ENCODE data around the gene BTBD9.
A peak's percentile ranks its signal among the peaks of the same experiment; 100 is the strongest.

The BTBD9 gene

DNA sequence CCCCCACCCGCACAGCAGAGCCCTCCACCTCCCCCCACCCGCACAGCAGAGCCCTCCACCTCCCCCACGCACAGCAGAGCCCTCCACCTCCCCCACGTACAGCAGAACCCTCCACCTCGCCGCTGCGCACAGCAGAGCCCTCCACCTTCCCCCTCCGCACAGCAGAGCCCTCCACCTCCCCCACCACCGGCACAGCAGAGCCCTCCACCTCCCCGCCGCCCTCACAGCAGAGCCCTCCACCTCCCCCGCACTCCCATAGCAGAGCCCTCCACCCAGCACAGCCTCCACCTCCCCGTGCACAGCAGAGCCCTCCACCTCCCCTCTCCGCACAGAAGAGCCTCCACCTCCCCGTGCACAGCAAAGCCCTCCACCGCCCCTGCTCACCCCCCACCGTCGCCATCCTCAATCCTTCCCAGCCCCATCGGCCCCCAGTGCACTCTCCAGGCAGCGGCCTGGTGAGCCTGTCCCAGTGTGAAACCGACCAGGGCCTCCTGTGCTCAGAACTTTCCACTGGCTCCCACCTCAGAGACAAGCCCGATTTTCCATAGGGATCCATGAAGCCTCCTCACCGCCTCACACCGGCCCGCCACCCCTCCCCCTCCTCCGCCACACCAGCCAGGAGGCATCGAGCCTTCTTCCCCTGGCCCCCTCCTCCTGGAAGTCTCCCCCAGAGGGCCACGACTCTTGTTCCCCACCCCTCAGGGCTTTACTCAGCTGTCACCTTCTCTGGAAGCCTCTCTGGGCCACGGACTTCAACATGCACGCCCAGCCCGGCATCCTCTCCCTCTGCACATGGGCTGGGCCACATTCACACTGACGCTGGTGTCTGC is 473.1 kb downstream of the BTBD9 start:
- no peak overlapping the region for H2BK120ac ChIP-seq (ENCODE audit: low read depth, low read length)
- DNase-seq: no peak
- H3K4me3 ChIP-seq (ENCODE audit: insufficient read depth in 1 of 2, low read depth in 1 of 2, low read length in 2 of 2): no peak overlapping the region
- no peak overlapping the region for H3K4me2 ChIP-seq (ENCODE audit: low read length, poor library complexity, severe bottlenecking)
- no peak overlapping the region for H3K9ac ChIP-seq (ENCODE audit: low read length)
- no peak overlapping the region for H3K23ac ChIP-seq (ENCODE audit: low read length in 2 of 2)
- H3K4me1 ChIP-seq (ENCODE audit: control insufficient read depth, insufficient read depth, low read depth, low read length): peaks cover 14% of the 10 kb centered on the region
- peak overlapping the region in 1 of 2 experiments; percentile 29 for H3K18ac ChIP-seq (ENCODE audit: low read depth in 1 of 2, low read length in 2 of 2)
- peaks cover 3% of the 10 kb centered on the region for H3K79me1 ChIP-seq (replicated peaks; ENCODE audit: low read length, poor library complexity, severe bottlenecking)
- H3K27ac ChIP-seq (ENCODE audit: low read length, poor library complexity, severe bottlenecking): no peak overlapping the region
- H4K8ac ChIP-seq (ENCODE audit: low read length): no peak overlapping the region
- no peaks in the 10 kb centered on the region for H3K9me3 ChIP-seq (ENCODE audit: control insufficient read depth, low read length)
- no peak overlapping the region for H2BK15ac ChIP-seq (ENCODE audit: low read depth, poor library complexity, severe bottlenecking)
- no peak overlapping the region for H2AFZ ChIP-seq (ENCODE audit: low read depth, low read length)
- H2BK12ac ChIP-seq (ENCODE audit: low read length in 2 of 2): peak overlapping the region in 1 of 2 experiments; percentile 33
- no peak overlapping the region for H3K4ac ChIP-seq (ENCODE audit: low read depth in 1 of 2, low read length in 2 of 2)
- WGBS: 87% methylated on average over 29 of the region's 32 CpGs
- H3K36me3 ChIP-seq (ENCODE audit: control insufficient read depth in 1 of 2, insufficient read depth in 2 of 2, low read depth in 1 of 2, low read length in 2 of 2): peaks cover 0 to 26% of the 10 kb centered on the region in 2 experiments
- no peak overlapping the region for H2AK5ac ChIP-seq (ENCODE audit: low read length, severe bottlenecking)
- no peak overlapping the region for H4K91ac ChIP-seq (ENCODE audit: low read length)
- H2BK5ac ChIP-seq (ENCODE audit: low read depth, low read length, poor library complexity, severe bottlenecking): no peak overlapping the region
- no peak overlapping the region for H3K14ac ChIP-seq (ENCODE audit: low read length in 2 of 2)
- H3K27me3 ChIP-seq (ENCODE audit: control insufficient read depth in 1 of 2, insufficient read depth in 1 of 2, low read length in 2 of 2): no peaks in the 10 kb centered on the region

DNA sequence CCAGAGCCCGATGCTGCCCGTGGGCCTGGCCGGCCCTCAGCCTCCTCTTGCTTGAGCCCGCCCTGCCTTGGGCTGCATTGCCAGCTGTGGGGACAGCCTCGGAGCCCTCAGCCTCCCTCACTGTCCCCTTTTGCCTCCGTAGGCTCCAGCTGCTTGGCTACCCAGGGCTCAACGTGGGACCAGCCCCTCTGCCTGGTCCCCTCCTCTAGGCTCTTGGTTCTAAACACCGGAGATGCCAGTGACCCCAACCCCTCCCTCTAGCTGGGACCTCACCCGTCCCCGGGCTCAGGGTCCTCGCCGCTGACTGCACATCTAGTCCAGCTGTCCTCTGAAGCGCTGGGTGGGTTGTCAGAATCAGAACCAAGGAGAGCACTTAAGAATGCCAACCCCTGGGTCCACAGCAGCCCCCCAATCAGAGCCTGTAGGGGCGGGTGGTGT is 475.0 kb downstream of the BTBD9 start:
- no peak overlapping the region for H2AFZ ChIP-seq (ENCODE audit: low read depth, low read length)
- H2BK5ac ChIP-seq (ENCODE audit: low read depth, low read length, poor library complexity, severe bottlenecking): no peak overlapping the region
- H3K14ac ChIP-seq (ENCODE audit: low read length in 2 of 2): no peak overlapping the region
- H3K9ac ChIP-seq (ENCODE audit: low read length): peak overlapping the region; percentile 83
- peak overlapping the region in 1 of 2 experiments; percentile 37 for H3K4me3 ChIP-seq (ENCODE audit: insufficient read depth in 1 of 2, low read depth in 1 of 2, low read length in 2 of 2)
- WGBS: 97% methylated on average over 14 of the region's 14 CpGs
- no peak overlapping the region for H2AK5ac ChIP-seq (ENCODE audit: low read length, severe bottlenecking)
- H3K27me3 ChIP-seq (ENCODE audit: control insufficient read depth in 1 of 2, insufficient read depth in 1 of 2, low read length in 2 of 2): no peaks in the 10 kb centered on the region
- peaks cover 5% of the 10 kb centered on the region for H3K4me1 ChIP-seq (ENCODE audit: control insufficient read depth, insufficient read depth, low read depth, low read length)
- no peak overlapping the region for H3K4me2 ChIP-seq (ENCODE audit: low read length, poor library complexity, severe bottlenecking)
- no peak for DNase-seq
- peaks cover 15 to 34% of the 10 kb centered on the region in 2 experiments for H3K36me3 ChIP-seq (ENCODE audit: control insufficient read depth in 1 of 2, insufficient read depth in 2 of 2, low read depth in 1 of 2, low read length in 2 of 2)
- H2BK120ac ChIP-seq (ENCODE audit: low read depth, low read length): no peak overlapping the region
- no peak overlapping the region for H3K23ac ChIP-seq (ENCODE audit: low read length in 2 of 2)
- H4K8ac ChIP-seq (ENCODE audit: low read length): no peak overlapping the region
- peaks cover 8% of the 10 kb centered on the region for H3K79me1 ChIP-seq (replicated peaks; ENCODE audit: low read length, poor library complexity, severe bottlenecking)
- H2BK15ac ChIP-seq (ENCODE audit: low read depth, poor library complexity, severe bottlenecking): no peak overlapping the region
- no peaks in the 10 kb centered on the region for H3K9me3 ChIP-seq (ENCODE audit: control insufficient read depth, low read length)
- H2BK12ac ChIP-seq (ENCODE audit: low read length in 2 of 2): no peak overlapping the region
- H4K91ac ChIP-seq (ENCODE audit: low read length): no peak overlapping the region
- no peak overlapping the region for H3K4ac ChIP-seq (ENCODE audit: low read depth in 1 of 2, low read length in 2 of 2)
- no peak overlapping the region for H3K18ac ChIP-seq (ENCODE audit: low read depth in 1 of 2, low read length in 2 of 2)
- no peak overlapping the region for H3K27ac ChIP-seq (ENCODE audit: low read length, poor library complexity, severe bottlenecking)

DNA sequence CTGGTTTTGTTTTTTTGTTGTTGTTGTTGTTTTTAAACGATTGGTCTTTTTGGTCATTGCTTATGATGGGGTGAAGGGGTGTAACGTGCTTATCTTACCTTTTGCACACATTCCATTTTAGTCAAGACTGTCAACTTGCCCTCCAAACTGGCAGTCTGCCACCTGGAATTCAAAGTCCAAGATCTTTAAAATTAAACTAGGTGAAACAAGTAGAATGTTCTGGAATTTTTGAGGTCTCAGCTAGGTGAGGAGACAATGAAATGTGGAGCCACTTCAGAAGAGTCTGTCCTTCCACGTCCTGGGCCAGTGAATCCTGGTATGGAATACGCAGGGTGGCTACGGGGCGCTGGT is 475.6 kb downstream of the BTBD9 start:
- no peak for DNase-seq
- no peak overlapping the region for H3K9ac ChIP-seq (ENCODE audit: low read length)
- peaks cover 11% of the 10 kb centered on the region for H3K79me1 ChIP-seq (replicated peaks; ENCODE audit: low read length, poor library complexity, severe bottlenecking)
- no peak overlapping the region for H4K8ac ChIP-seq (ENCODE audit: low read length)
- H2BK15ac ChIP-seq (ENCODE audit: low read depth, poor library complexity, severe bottlenecking): no peak overlapping the region
- no peaks in the 10 kb centered on the region for H3K27me3 ChIP-seq (ENCODE audit: control insufficient read depth in 1 of 2, insufficient read depth in 1 of 2, low read length in 2 of 2)
- no peak overlapping the region for H3K23ac ChIP-seq (ENCODE audit: low read length in 2 of 2)
- H2BK5ac ChIP-seq (ENCODE audit: low read depth, low read length, poor library complexity, severe bottlenecking): no peak overlapping the region
- no peak overlapping the region for H2AK5ac ChIP-seq (ENCODE audit: low read length, severe bottlenecking)
- no peak overlapping the region for H4K91ac ChIP-seq (ENCODE audit: low read length)
- no peak overlapping the region for H2BK12ac ChIP-seq (ENCODE audit: low read length in 2 of 2)
- peaks cover 5% of the 10 kb centered on the region for H3K4me1 ChIP-seq (ENCODE audit: control insufficient read depth, insufficient read depth, low read depth, low read length)
- H3K27ac ChIP-seq (ENCODE audit: low read length, poor library complexity, severe bottlenecking): no peak overlapping the region
- H3K4ac ChIP-seq (ENCODE audit: low read depth in 1 of 2, low read length in 2 of 2): no peak overlapping the region
- no peak overlapping the region for H3K18ac ChIP-seq (ENCODE audit: low read depth in 1 of 2, low read length in 2 of 2)
- no peaks in the 10 kb centered on the region for H3K9me3 ChIP-seq (ENCODE audit: control insufficient read depth, low read length)
- H3K4me3 ChIP-seq (ENCODE audit: insufficient read depth in 1 of 2, low read depth in 1 of 2, low read length in 2 of 2): no peak overlapping the region
- no peak overlapping the region for H3K14ac ChIP-seq (ENCODE audit: low read length in 2 of 2)
- no peak overlapping the region for H2AFZ ChIP-seq (ENCODE audit: low read depth, low read length)
- 96% methylated on average over 4 of the region's 6 CpGs for WGBS
- H3K36me3 ChIP-seq (ENCODE audit: control insufficient read depth in 1 of 2, insufficient read depth in 2 of 2, low read depth in 1 of 2, low read length in 2 of 2): peaks cover 16 to 37% of the 10 kb centered on the region in 2 experiments
- no peak overlapping the region for H2BK120ac ChIP-seq (ENCODE audit: low read depth, low read length)
- no peak overlapping the region for H3K4me2 ChIP-seq (ENCODE audit: low read length, poor library complexity, severe bottlenecking)

DNA sequence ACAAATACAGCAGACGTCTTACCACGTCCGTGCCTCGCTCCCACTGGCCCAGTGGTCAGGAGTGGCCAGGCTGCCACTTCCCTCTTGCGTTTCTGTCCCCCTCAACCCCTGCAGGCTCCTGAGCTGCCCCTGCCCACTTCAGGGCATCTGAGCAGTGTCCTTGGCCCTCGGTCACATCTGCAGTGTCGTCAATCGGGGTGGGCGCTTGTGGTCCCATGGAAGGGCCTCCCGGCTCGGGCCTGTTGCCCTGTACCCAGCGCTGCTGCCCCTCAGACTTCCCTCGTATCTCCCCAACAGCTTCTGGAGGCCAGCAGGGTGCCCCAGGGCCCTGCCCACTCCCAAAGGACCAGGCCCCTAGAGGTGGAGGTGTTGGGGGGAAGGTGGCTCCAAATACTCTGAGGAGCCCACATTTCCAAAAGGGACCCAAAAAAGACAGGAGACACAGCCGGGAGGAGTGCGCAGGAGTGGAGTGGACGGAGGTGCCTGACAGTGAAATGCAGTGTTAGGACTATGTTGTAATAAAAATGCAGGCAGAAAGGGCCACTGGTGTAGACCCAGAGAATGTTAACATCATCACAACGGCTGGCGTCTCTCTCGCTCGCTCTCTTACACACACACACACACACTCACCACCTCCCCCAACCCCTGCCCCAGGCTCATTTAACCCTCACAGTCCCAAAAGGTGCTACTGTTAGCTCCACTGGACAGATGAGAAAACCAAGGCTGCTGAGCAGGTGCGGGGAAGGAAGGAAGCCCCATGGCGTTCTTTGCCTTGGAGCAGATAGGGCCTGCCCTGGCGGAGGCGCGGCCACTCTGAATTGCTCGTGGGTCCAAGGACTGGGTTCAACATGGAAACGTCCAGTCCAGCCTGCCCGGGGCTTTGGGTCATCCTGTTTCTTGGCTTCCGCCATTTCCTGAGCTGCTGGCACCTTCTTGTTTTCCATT is 476.3 kb downstream of the BTBD9 start:
- H2BK120ac ChIP-seq (ENCODE audit: low read depth, low read length): no peak overlapping the region
- no peaks in the 10 kb centered on the region for H3K9me3 ChIP-seq (ENCODE audit: control insufficient read depth, low read length)
- H3K4ac ChIP-seq (ENCODE audit: low read depth in 1 of 2, low read length in 2 of 2): no peak overlapping the region
- H3K4me3 ChIP-seq (ENCODE audit: insufficient read depth in 1 of 2, low read depth in 1 of 2, low read length in 2 of 2): no peak overlapping the region
- peaks cover 16 to 39% of the 10 kb centered on the region in 2 experiments for H3K36me3 ChIP-seq (ENCODE audit: control insufficient read depth in 1 of 2, insufficient read depth in 2 of 2, low read depth in 1 of 2, low read length in 2 of 2)
- no peak overlapping the region for H3K4me2 ChIP-seq (ENCODE audit: low read length, poor library complexity, severe bottlenecking)
- H2AFZ ChIP-seq (ENCODE audit: low read depth, low read length): no peak overlapping the region
- no peaks in the 10 kb centered on the region for H3K27me3 ChIP-seq (ENCODE audit: control insufficient read depth in 1 of 2, insufficient read depth in 1 of 2, low read length in 2 of 2)
- no peak for DNase-seq
- WGBS: 91% methylated on average over 26 of the region's 29 CpGs
- no peak overlapping the region for H3K14ac ChIP-seq (ENCODE audit: low read length in 2 of 2)
- H3K18ac ChIP-seq (ENCODE audit: low read depth in 1 of 2, low read length in 2 of 2): no peak overlapping the region
- no peak overlapping the region for H4K91ac ChIP-seq (ENCODE audit: low read length)
- H2BK5ac ChIP-seq (ENCODE audit: low read depth, low read length, poor library complexity, severe bottlenecking): no peak overlapping the region
- H3K23ac ChIP-seq (ENCODE audit: low read length in 2 of 2): no peak overlapping the region
- no peak overlapping the region for H2BK15ac ChIP-seq (ENCODE audit: low read depth, poor library complexity, severe bottlenecking)
- no peak overlapping the region for H3K27ac ChIP-seq (ENCODE audit: low read length, poor library complexity, severe bottlenecking)
- H2BK12ac ChIP-seq (ENCODE audit: low read length in 2 of 2): no peak overlapping the region
- H3K4me1 ChIP-seq (ENCODE audit: control insufficient read depth, insufficient read depth, low read depth, low read length): peaks cover 5% of the 10 kb centered on the region
- H4K8ac ChIP-seq (ENCODE audit: low read length): no peak overlapping the region
- H3K79me1 ChIP-seq (replicated peaks; ENCODE audit: low read length, poor library complexity, severe bottlenecking): peaks cover 15% of the 10 kb centered on the region
- no peak overlapping the region for H3K9ac ChIP-seq (ENCODE audit: low read length)
- no peak overlapping the region for H2AK5ac ChIP-seq (ENCODE audit: low read length, severe bottlenecking)

Measured in mesenchymal stem cell (in vitro differentiated cells and primary cell).